Stimulated activated CD4-positive, alpha-beta T cell treated with anti-CD3 and anti-CD28 coated beads, TNF-alpha, amount 100 ng/mL, for 1 hour (primary cell): ENCODE results near the gene DNAJB4.

Experiments
- DNase-seq, 3 donors: peaks; one replicate each; pipeline ENCODE4 v3.0.0-alpha.2; 2020; ENCODE audit warnings: low read depth in 3 of 3, low spot score in 1 of 3

DNAJB4 gene

GRCh38 chr1:78036450-78036849, 31.7 kb downstream of the DNAJB4 start:
- no peak for DNase-seq

- no peak for DNase-seq
Measured at GRCh38 chr1:78038071-78038470, 33.3 kb downstream of the DNAJB4 start.

GRCh38 chr1:78038491-78038939, 33.8 kb downstream of the DNAJB4 start:
- DNase-seq: no peak

- no peak for DNase-seq
Measured at GRCh38 chr1:78040484-78041089, 35.8 kb downstream of the DNAJB4 start.

- DNase-seq: no peak
Measured at GRCh38 chr1:78043436-78043835, 38.7 kb downstream of the DNAJB4 start.

- DNase-seq: no peak
Measured at GRCh38 chr1:78044796-78045562, 40.2 kb downstream of the DNAJB4 start.

GRCh38 chr1:78045563-78045925, 40.8 kb downstream of the DNAJB4 start:
- no peak for DNase-seq

- DNase-seq: peak in 1 of 3 donors; percentile 11
Measured at GRCh38 chr1:78045926-78046778, 41.4 kb downstream of the DNAJB4 start, which contains the start of gene GIPC2. Gene GIPC2 (plus strand): TSS chr1:78045966. CDS start chr1:78046095, 129 bp downstream.

- DNase-seq: no peak
Measured at GRCh38 chr1:78047106-78047505, 42.4 kb downstream of the DNAJB4 start.

- DNase-seq: no peak
Measured at GRCh38 chr1:78047631-78048030, 42.9 kb downstream of the DNAJB4 start.

- no peak for DNase-seq
Measured at GRCh38 chr1:78048446-78048845, 43.7 kb downstream of the DNAJB4 start.

- DNase-seq: no peak
Measured at GRCh38 chr1:78049396-78049795, 44.7 kb downstream of the DNAJB4 start.

GRCh38 chr1:78051005-78051404, 46.3 kb downstream of the DNAJB4 start:
- DNase-seq: no peak

GRCh38 chr1:78052685-78053405, 48.1 kb downstream of the DNAJB4 start:
- DNase-seq: no peak

- DNase-seq: no peak
Measured at GRCh38 chr1:78053498-78053897, 48.8 kb downstream of the DNAJB4 start.

- no peak for DNase-seq
Measured at GRCh38 chr1:78054559-78054958, 49.8 kb downstream of the DNAJB4 start.

GRCh38 chr1:78054972-78055371, 50.2 kb downstream of the DNAJB4 start:
- DNase-seq: no peak

GRCh38 chr1:78055565-78056132, 50.9 kb downstream of the DNAJB4 start:
- DNase-seq: no peak

- no peak for DNase-seq
Measured at GRCh38 chr1:78058670-78059069, 53.9 kb downstream of the DNAJB4 start.

GRCh38 chr1:78060857-78061563, 56.3 kb downstream of the DNAJB4 start:
- DNase-seq: no peak
